H1 (cell line): ENCODE data around the gene NR2F6. TPM values are rescaled to one million over a fixed set of nuclear protein-coding genes. Genes with fewer than 3 reads are reported as not detected.
A peak's percentile ranks its signal among the peaks of the same experiment; 100 is the strongest.

ENCODE experiments used
- CTCF ChIA-PET: fragments of 300-600 bp; sonication (Branson Sonifier 250); formaldehyde crosslinking; loops from one replicate; lab custom pipeline; 2021; ENCODE audit not compliant: partially characterized antibody; lab: Charles Lee
- POLR2A ChIA-PET: fragments of 300-600 bp; sonication (Branson Sonifier 250); formaldehyde crosslinking; loops from one replicate; lab custom pipeline; 2021; ENCODE audit warnings: inconsistent platforms; ENCODE audit not compliant: partially characterized antibody; lab: Charles Lee
- DNase-seq, 2 experiments: peaks; one replicate each; pipeline versions ENCODE4 v3.0.0 to v3.0.0-alpha.2; 2010 to 2022; ENCODE audit warnings: low spot score in 2 of 2, low read depth in 1 of 2, mixed read lengths in 1 of 2
- FAIRE-seq: peaks from 2 replicates; lab custom pipeline; 2011; peaks lifted over from hg19 to GRCh38; lab: Jason Lieb, UNC
- H2AFZ ChIP-seq: 2 replicates; pipeline ENCODE4 v1.8.1; 2012; ENCODE audit warnings: low read length, inconsistent platforms
- H2AK5ac ChIP-seq: 2 replicates; pipeline ENCODE4 v1.6.1; 2013; ENCODE audit warnings: low read depth, low read length
- H2BK120ac ChIP-seq: replicated peaks from 2 replicates; pipeline ENCODE3; 2013; ENCODE audit warnings: low read depth, low read length, inconsistent platforms
- H2BK12ac ChIP-seq: 2 replicates; pipeline ENCODE4 v1.6.1; 2013; ENCODE audit warnings: low read depth, low read length
- H2BK15ac ChIP-seq: 2 replicates; pipeline ENCODE4 v1.6.1; 2013; ENCODE audit warnings: low read length
- H2BK20ac ChIP-seq: 2 replicates; pipeline ENCODE4 v1.6.1; 2013; ENCODE audit warnings: low read length
- H2BK5ac ChIP-seq: 2 replicates; pipeline ENCODE4 v1.6.1; 2013; ENCODE audit warnings: low read depth, low read length
- H3K14ac ChIP-seq: 2 replicates; pipeline ENCODE4 v1.6.1; 2013; ENCODE audit warnings: inconsistent platforms; ENCODE audit not compliant: insufficient read length
- H3K18ac ChIP-seq: 2 replicates; pipeline ENCODE4 v1.6.1; 2013; ENCODE audit warnings: low read length; ENCODE audit errors: extremely low read depth
- H3K23ac ChIP-seq: 2 replicates; pipeline ENCODE4 v1.6.1; 2013; ENCODE audit warnings: inconsistent platforms; ENCODE audit not compliant: insufficient read length
- H3K23me2 ChIP-seq: 2 replicates; pipeline ENCODE4 v1.6.1; 2013; ENCODE audit warnings: low read depth, low read length
- H3K27ac ChIP-seq: 2 replicates; pipeline ENCODE4 v1.6.1; 2011; ENCODE audit warnings: low read depth, low read length, inconsistent platforms
- H3K27me3 ChIP-seq, 4 experiments: replicated peaks in 1 of 4; 1 replicate in 1 of 4; 2 replicates in 3 of 4; pipeline versions ENCODE4 v1.6.1 to v1.8.1; 2011 to 2013; ENCODE audit warnings: low read length in 3 of 4, mild to moderate bottlenecking in 3 of 4, inconsistent platforms in 2 of 4, mixed read lengths in 2 of 4, moderate library complexity in 1 of 4; ENCODE audit not compliant: control insufficient read depth in 3 of 4, insufficient read depth in 3 of 4; ENCODE audit errors: extremely low read depth in 1 of 4
- H3K36me3 ChIP-seq, 4 experiments: 2 replicates each; pipeline versions ENCODE4 v1.6.1 to v1.8.1; 2011 to 2013; ENCODE audit warnings: mild to moderate bottlenecking in 4 of 4, low read length in 3 of 4, moderate library complexity in 2 of 4, control low read depth in 1 of 4, inconsistent platforms in 1 of 4; ENCODE audit not compliant: insufficient read depth in 4 of 4, control insufficient read depth in 2 of 4
- H3K4ac ChIP-seq: replicated peaks from 2 replicates; pipeline ENCODE3; 2013; ENCODE audit warnings: low read length, low read depth, mixed read lengths, inconsistent platforms; ENCODE audit not compliant: insufficient read length
- H3K4me1 ChIP-seq, 4 experiments: replicated peaks in 1 of 4; 1 replicate in 1 of 4; 2 replicates in 3 of 4; pipeline versions ENCODE4 v1.6.1 to v1.8.1; 2011 to 2013; ENCODE audit warnings: low read length in 3 of 4, inconsistent platforms in 2 of 4, mixed read lengths in 1 of 4; ENCODE audit not compliant: insufficient read depth in 4 of 4, control insufficient read depth in 3 of 4
- H3K4me2 ChIP-seq, 2 experiments: 2 replicates each; pipeline versions ENCODE4 v1.6.1 to v1.8.1; 2011 to 2013; ENCODE audit warnings: low read depth in 2 of 2, low read length in 2 of 2, control low read depth in 1 of 2, inconsistent platforms in 1 of 2, mild to moderate bottlenecking in 1 of 2; ENCODE audit not compliant: insufficient read depth in 1 of 2
- H3K4me3 ChIP-seq, 4 experiments: fragments of 200-600, 300-600 bp in 1 of 4; sonication (generic), shearing (Covaris generic), sonication (Bioruptor Twin) in 1 of 4; 2 replicates each; pipeline versions ENCODE4 v1.5.1 to v1.8.1; 2011 to 2016; ENCODE audit warnings: low read length in 4 of 4, low read depth in 3 of 4, control low read depth in 2 of 4, inconsistent platforms in 2 of 4, mild to moderate bottlenecking in 2 of 4, mixed read lengths in 1 of 4, moderate library complexity in 1 of 4; ENCODE audit not compliant: insufficient read depth in 2 of 4; ENCODE audit errors: extremely low read depth in 1 of 4
- H3K56ac ChIP-seq: replicated peaks from 2 replicates; pipeline ENCODE3; 2013; ENCODE audit warnings: low read depth, mild to moderate bottlenecking, mixed read lengths, low read length, inconsistent platforms; ENCODE audit not compliant: insufficient read length
- H3K79me1 ChIP-seq: 2 replicates; pipeline ENCODE4 v1.6.1; 2013; ENCODE audit warnings: low read depth, low read length, control low read depth
- H3K79me2 ChIP-seq, 2 experiments: 2 replicates each; pipeline versions ENCODE4 v1.6.1 to v1.8.1; 2012 to 2013; ENCODE audit warnings: low read length in 2 of 2, mild to moderate bottlenecking in 2 of 2, inconsistent platforms in 1 of 2; ENCODE audit not compliant: insufficient read depth in 2 of 2, control insufficient read depth in 1 of 2
- H3K9ac ChIP-seq, 4 experiments: replicated peaks in 1 of 4; 1 replicate in 1 of 4; 2 replicates in 3 of 4; pipeline versions ENCODE4 v1.6.1 to v1.8.1; 2011 to 2013; ENCODE audit warnings: low read depth in 3 of 4, low read length in 3 of 4, control low read depth in 2 of 4, mild to moderate bottlenecking in 2 of 4, moderate library complexity in 2 of 4, inconsistent platforms in 1 of 4; ENCODE audit errors: extremely low read depth in 1 of 4
- H3K9me3 ChIP-seq, 2 experiments: 2 replicates each; pipeline versions ENCODE4 v1.6.1 to v1.8.1; 2012 to 2013; ENCODE audit warnings: mild to moderate bottlenecking in 2 of 2, moderate library complexity in 2 of 2, control low read depth in 1 of 2, inconsistent platforms in 1 of 2, low read depth in 1 of 2, low read length in 1 of 2, mixed read lengths in 1 of 2; ENCODE audit not compliant: insufficient read depth in 2 of 2
- H4K20me1 ChIP-seq, 2 experiments: replicated peaks in 1 of 2; 2 replicates each; pipeline versions ENCODE3 to v1.8.1; 2011 to 2013; ENCODE audit warnings: inconsistent platforms in 2 of 2, low read length in 2 of 2, mild to moderate bottlenecking in 1 of 2; ENCODE audit not compliant: insufficient read depth in 2 of 2, control insufficient read depth in 1 of 2
- H4K5ac ChIP-seq: 2 replicates; pipeline ENCODE4 v1.6.1; 2013; ENCODE audit warnings: low read length, low read depth, mixed read lengths, inconsistent platforms; ENCODE audit not compliant: insufficient read length
- H4K8ac ChIP-seq: 2 replicates; pipeline ENCODE4 v1.8.0; 2013; ENCODE audit warnings: mild to moderate bottlenecking, moderate library complexity, low read length, inconsistent platforms; ENCODE audit not compliant: insufficient read depth; ENCODE audit errors: extremely low read depth
- H4K91ac ChIP-seq: replicated peaks from 2 replicates; pipeline ENCODE3; 2013; ENCODE audit warnings: low read length, mixed read lengths, inconsistent platforms; ENCODE audit not compliant: insufficient read length
- CHD1 ChIP-seq: IDR thresholded peaks from 2 replicates; pipeline ENCODE4 v1.6.1; 2012; ENCODE audit warnings: low read depth, low read length, improper control_type of control experiment
- POLR2A ChIP-seq, 2 experiments: IDR thresholded peaks; 1 replicate in 1 of 2; 2 replicates in 1 of 2; pipeline ENCODE4 v1.6.1; 2011; ENCODE audit warnings: low read depth in 2 of 2, low read length in 2 of 2, mild to moderate bottlenecking in 2 of 2; ENCODE audit errors: control extremely low read depth in 1 of 2
- POLR2AphosphoS5 ChIP-seq: IDR thresholded peaks from 2 replicates; pipeline ENCODE4 v1.6.1; 2011; ENCODE audit warnings: low read depth, low read length
- SAP30 ChIP-seq: fragments of 300-600 bp; sonication (generic); IDR thresholded peaks from 2 replicates; pipeline ENCODE4 v1.7.1; 2012; ENCODE audit warnings: low read length, moderate library complexity, mild to moderate bottlenecking, inconsistent platforms; ENCODE audit not compliant: insufficient read depth, insufficient replicate concordance
- SIN3A ChIP-seq, 2 experiments: IDR thresholded peaks in 1 of 2; conservative IDR thresholded peaks in 1 of 2; 2 replicates each; pipeline ENCODE4 v1.6.1; 2011 to 2012; ENCODE audit warnings: low read length in 2 of 2, improper control_type of control experiment in 1 of 2, low read depth in 1 of 2, mild to moderate bottlenecking in 1 of 2
- SUZ12 ChIP-seq: fragments of 200-600 bp; sonication (generic); IDR thresholded peaks from 2 replicates; pipeline ENCODE4 v1.6.1; 2012; ENCODE audit warnings: mild to moderate bottlenecking, inconsistent platforms, low read length, moderate library complexity, mixed read lengths
- TAF1 ChIP-seq: IDR thresholded peaks from 2 replicates; pipeline ENCODE4 v1.6.1; 2011; ENCODE audit warnings: mild to moderate bottlenecking, low read depth, low read length
- TEAD4 ChIP-seq: IDR thresholded peaks from 2 replicates; pipeline ENCODE4 v1.6.1; 2012; ENCODE audit warnings: low read depth, low read length, inconsistent platforms, mixed read lengths
- WGBS, 2 experiments: shearing (Covaris generic) in 1 of 2; methylation state at CpG; one replicate each; pipeline versions ENCODE4 v1.1.6 to v1.1.7; 2013 to 2015; ENCODE audit warnings: low lambda C conversion rate in 2 of 2, mixed read lengths in 2 of 2, inconsistent platforms in 1 of 2, low coverage in 1 of 2, missing lambda C conversion rate in 1 of 2; ENCODE audit not compliant: insufficient replicate concordance in 2 of 2, insufficient coverage in 1 of 2, insufficient read length in 1 of 2; ENCODE audit errors: extremely low coverage in 1 of 2, missing lambda C conversion rate in 1 of 2; 5-methylcytosine and 5-hydroxymethylcytosine counted together
- polyA plus RNA-seq, 7 experiments: library from polyadenylated mRNA; depleted of rRNA in 3 of 7; stranded (reverse) in 5 of 7; unstranded in 2 of 7; fragments of >200 nt in 5 of 7; fragments of 200-250 nt in 2 of 7; gene quantifications; 1 replicate in 5 of 7; 2 replicates in 1 of 7; 4 replicates in 1 of 7; pipeline versions ENCODE4 v1.2.1 to v1.2.3, GENCODE V29; 2011 to 2013; ENCODE audit warnings: missing spikeins in 2 of 7, mixed read lengths in 2 of 7
- total RNA-seq: library from RNA; stranded (reverse); fragmentation: NEBNext Ultra II Directional; extraction: Animal tissue kit (Norgen Biotek cat#: 25700); gene quantifications from 2 replicates; pipeline ENCODE4 v1.2.1, GENCODE V29; 2021

The NR2F6 gene
- total and polyA plus RNA-seq, 2 of the 8 experiments (the other 6 are each of a cell fraction or from before 2014, with no cell fraction given) = 99.7 to 114 TPM

DNA sequence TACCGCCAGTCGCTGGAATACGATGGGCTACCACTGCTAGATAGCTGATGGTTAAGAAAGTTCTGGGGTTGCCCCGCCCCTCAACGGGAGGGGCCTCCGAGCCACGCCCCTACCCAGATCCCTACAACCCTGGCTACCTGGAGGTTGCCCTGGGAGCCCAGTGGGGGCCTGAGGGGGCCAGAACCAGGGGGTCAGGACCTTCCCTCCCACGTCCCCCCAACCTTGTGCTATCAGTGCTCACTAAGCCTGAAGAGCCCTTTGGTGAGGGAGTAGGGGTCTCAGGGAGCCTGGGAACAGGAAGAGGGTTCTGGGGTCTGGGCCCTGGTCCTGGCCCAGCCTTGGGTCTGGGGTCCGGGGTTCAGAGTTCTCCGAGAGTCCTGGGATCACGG, 10.8 kb downstream of the NR2F6 start:
- no peak overlapping the region for H2BK12ac ChIP-seq
- H2BK20ac ChIP-seq = no peak overlapping the region
- H3K27me3 ChIP-seq = no peaks in the 10 kb centered on the region
- H4K20me1 ChIP-seq = peaks cover 9 to 19% of the 10 kb centered on the region in 2 experiments
- H2BK15ac ChIP-seq = no peak overlapping the region
- POLR2A ChIA-PET = interaction anchor here (0.6 to 12.3 kb wide), 25 partner anchors 8 to 826 kb away, joined by 3 to 118 read pairs (median 4); partner anchors contain the start of genes ANKLE1, BABAM1, MRPL34 and NR2F6
- no peaks in the 10 kb centered on the region for H3K9me3 ChIP-seq
- peak in 1 of 2 experiments; percentile 12; a peak in 1 of 3 replicates for TF ChIP-seq POLR2A (IDR thresholded peaks at IDR 0.05; ENCODE audit: control extremely low read depth in 1 of 2, low read depth in 2 of 2, low read length in 2 of 2)
- TF ChIP-seq TEAD4 = no peak
- TF ChIP-seq SUZ12 = no peak
- 0 out of 2 replicates have a peak, but pooled peaks have one; percentile 28 for TF ChIP-seq TAF1
- peak; percentile 88 for TF ChIP-seq SAP30
- TF ChIP-seq SIN3A (conservative IDR thresholded peaks at IDR 0.05 in 1 of 2, IDR thresholded peaks at IDR 0.05 in 1 of 2; ENCODE audit: low read depth in 1 of 2, low read length in 2 of 2) = peak in 1 of 2 experiments; percentile 46; a peak in 1 of 4 replicates
- no peak for TF ChIP-seq CHD1
- peak; percentile 46; the same call in 1 of the 2 replicates for TF ChIP-seq POLR2AphosphoS5
- H3K4ac ChIP-seq = peak overlapping the region; percentile 81
- WGBS, 2 experiments = 10% methylated on average over 11 of the region's 11 CpGs; no CpG with 5 or more reads in 1 of the 2 experiments
- H2BK5ac ChIP-seq = peak overlapping the region; percentile 93; the same call in 1 of the 2 replicates
- peak overlapping the region; percentile 90 for H4K91ac ChIP-seq
- H3K18ac ChIP-seq = peak overlapping the region; percentile 98
- no peak overlapping the region for H3K14ac ChIP-seq
- peaks cover 4% of the 10 kb centered on the region; the same call in 1 of the 2 replicates for H3K23me2 ChIP-seq
- peak in 1 of 2 experiments; percentile 90 for DNase-seq
- no peak overlapping the region for H2BK120ac ChIP-seq
- CTCF ChIA-PET = interaction anchor here (0.8 to 3.4 kb wide), 11 partner anchors 9 to 169 kb away, joined by 3 to 18 read pairs (median 5); partner anchors contain the start of genes BABAM1 and OCEL1
- H4K5ac ChIP-seq = peak overlapping the region; percentile 91
- H4K8ac ChIP-seq = peak overlapping the region; percentile 79; the same call in 1 of the 2 replicates
- peaks cover 9 to 41% (median 13%) of the 10 kb centered on the region in 4 experiments for H3K36me3 ChIP-seq
- H3K27ac ChIP-seq = peak overlapping the region; percentile 64; the same call in 1 of the 2 replicates
- peak overlapping the region; percentile 59 for H3K56ac ChIP-seq
- H3K79me1 ChIP-seq = peaks cover 17% of the 10 kb centered on the region
- peaks cover 5 to 35% of the 10 kb centered on the region in 2 experiments; a peak in 3 of 4 replicates for H3K79me2 ChIP-seq
- peaks cover 3 to 11% (median 7%) of the 10 kb centered on the region in 4 experiments for H3K4me1 ChIP-seq
- 0 out of 2 replicates have a peak overlapping the region, but pooled peaks have one; percentile 39 for H2AK5ac ChIP-seq
- peak overlapping the region in 3 of 4 experiments; percentile 49 to 66 (median 65); a peak in 6 of 7 replicates for H3K9ac ChIP-seq
- peak overlapping the region; percentile 80 to 89 (median 86) for H3K4me3 ChIP-seq
- H3K23ac ChIP-seq = no peak overlapping the region
- H3K4me2 ChIP-seq = peak overlapping the region; percentile 90 to 92
- FAIRE-seq = no peak
- no peak overlapping the region for H2AFZ ChIP-seq
